Fibroblast of skin of abdomen (primary cell): ENCODE results near the gene ELFN2.

Source experiments
- DNase-seq: peaks from one replicate; pipeline ENCODE4 v3.0.0-alpha.2; 2013

ELFN2 gene

GRCh38 chr22:37381489-37381888, 45.8 kb downstream of the ELFN2 start:
- peak; percentile 6 for DNase-seq

GRCh38 chr22:37379722-37380121, 47.6 kb downstream of the ELFN2 start:
- DNase-seq, result no peak

- no peak for DNase-seq
These were observed 48.2 kb downstream of the ELFN2 start for GRCh38 chr22:37379085-37379484.

- no peak for DNase-seq
These were observed 48.6 kb downstream of the ELFN2 start for GRCh38 chr22:37378642-37379058.

- no peak for DNase-seq
These were observed 49.4 kb downstream of the ELFN2 start for GRCh38 chr22:37377927-37378326.

GRCh38 chr22:37377138-37377537, 50.1 kb downstream of the ELFN2 start:
- DNase-seq, result no peak

- no peak for DNase-seq
These were observed 50.6 kb downstream of the ELFN2 start for GRCh38 chr22:37376643-37377042.

- DNase-seq, result no peak
These were observed 51.5 kb downstream of the ELFN2 start for GRCh38 chr22:37375801-37376200.

- no peak for DNase-seq
These were observed 52.7 kb downstream of the ELFN2 start for GRCh38 chr22:37374571-37374970.

GRCh38 chr22:37373451-37373850, 53.8 kb downstream of the ELFN2 start:
- DNase-seq, result no peak

GRCh38 chr22:37371911-37372310, 55.4 kb downstream of the ELFN2 start:
- DNase-seq, result no peak

GRCh38 chr22:37371491-37371890, 55.8 kb downstream of the ELFN2 start:
- DNase-seq, result no peak

GRCh38 chr22:37370306-37370979, 56.8 kb downstream of the ELFN2 start:
- no peak for DNase-seq

GRCh38 chr22:37369483-37369882, 57.8 kb downstream of the ELFN2 start:
- no peak for DNase-seq

- DNase-seq, result no peak
These were observed 59.2 kb downstream of the ELFN2 start for GRCh38 chr22:37368058-37368457.

- no peak for DNase-seq
These were observed 60.7 kb downstream of the ELFN2 start for GRCh38 chr22:37366601-37367000.

- DNase-seq, result no peak
These were observed 61.3 kb downstream of the ELFN2 start for GRCh38 chr22:37365950-37366349.

GRCh38 chr22:37363261-37363992, 63.9 kb downstream of the ELFN2 start:
- DNase-seq, result no peak

GRCh38 chr22:37362621-37363020, 64.7 kb downstream of the ELFN2 start:
- DNase-seq, result no peak

- peak; percentile 59 for DNase-seq
These were observed 68.4 kb downstream of the ELFN2 start for GRCh38 chr22:37358917-37359316.

- DNase-seq, result no peak
These were observed 68.9 kb downstream of the ELFN2 start for GRCh38 chr22:37358386-37358785.

- DNase-seq, result peak; percentile 68
These were observed 69.7 kb downstream of the ELFN2 start for GRCh38 chr22:37357446-37358075.

GRCh38 chr22:37356922-37357321, 70.4 kb downstream of the ELFN2 start:
- DNase-seq, result no peak

GRCh38 chr22:37355174-37355573, 72.1 kb downstream of the ELFN2 start:
- no peak for DNase-seq
